ENCODE results near the gene ESPN.

DNA sequence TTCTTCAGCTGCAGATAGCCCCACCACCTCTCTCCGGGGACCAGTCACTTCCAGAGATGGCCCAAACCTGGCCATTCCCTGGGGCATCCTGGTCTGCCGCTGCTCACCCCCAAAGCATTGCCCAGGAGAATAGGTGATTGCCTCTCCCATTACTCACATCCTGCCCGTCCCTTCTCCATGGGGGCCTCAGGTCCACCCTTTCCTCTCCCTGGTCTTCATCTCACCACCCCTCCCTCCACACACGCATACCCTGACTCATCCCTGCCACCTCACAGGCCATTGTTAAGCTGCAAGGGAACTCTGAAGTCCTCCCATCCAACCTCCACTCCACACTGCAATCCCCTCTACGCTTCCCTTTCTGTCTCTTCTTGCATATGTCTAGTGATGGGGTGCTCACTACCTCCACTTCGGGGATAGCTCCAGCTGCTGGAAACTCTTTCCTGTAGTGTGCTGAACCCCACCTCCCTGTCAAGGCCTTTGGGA is 66.9 kb downstream of the ESPN start, which contains the start of gene PLEKHG5:
- TF ChIP-seq, protein P1, sequence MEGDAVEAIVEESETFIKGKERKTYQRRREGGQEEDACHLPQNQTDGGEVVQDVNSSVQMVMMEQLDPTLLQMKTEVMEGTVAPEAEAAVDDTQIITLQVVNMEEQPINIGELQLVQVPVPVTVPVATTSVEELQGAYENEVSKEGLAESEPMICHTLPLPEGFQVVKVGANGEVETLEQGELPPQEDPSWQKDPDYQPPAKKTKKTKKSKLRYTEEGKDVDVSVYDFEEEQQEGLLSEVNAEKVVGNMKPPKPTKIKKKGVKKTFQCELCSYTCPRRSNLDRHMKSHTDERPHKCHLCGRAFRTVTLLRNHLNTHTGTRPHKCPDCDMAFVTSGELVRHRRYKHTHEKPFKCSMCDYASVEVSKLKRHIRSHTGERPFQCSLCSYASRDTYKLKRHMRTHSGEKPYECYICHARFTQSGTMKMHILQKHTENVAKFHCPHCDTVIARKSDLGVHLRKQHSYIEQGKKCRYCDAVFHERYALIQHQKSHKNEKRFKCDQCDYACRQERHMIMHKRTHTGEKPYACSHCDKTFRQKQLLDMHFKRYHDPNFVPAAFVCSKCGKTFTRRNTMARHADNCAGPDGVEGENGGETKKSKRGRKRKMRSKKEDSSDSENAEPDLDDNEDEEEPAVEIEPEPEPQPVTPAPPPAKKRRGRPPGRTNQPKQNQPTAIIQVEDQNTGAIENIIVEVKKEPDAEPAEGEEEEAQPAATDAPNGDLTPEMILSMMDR (IDR thresholded peaks at IDR 0.05) = no peak
- TF ChIP-seq, protein P2, sequence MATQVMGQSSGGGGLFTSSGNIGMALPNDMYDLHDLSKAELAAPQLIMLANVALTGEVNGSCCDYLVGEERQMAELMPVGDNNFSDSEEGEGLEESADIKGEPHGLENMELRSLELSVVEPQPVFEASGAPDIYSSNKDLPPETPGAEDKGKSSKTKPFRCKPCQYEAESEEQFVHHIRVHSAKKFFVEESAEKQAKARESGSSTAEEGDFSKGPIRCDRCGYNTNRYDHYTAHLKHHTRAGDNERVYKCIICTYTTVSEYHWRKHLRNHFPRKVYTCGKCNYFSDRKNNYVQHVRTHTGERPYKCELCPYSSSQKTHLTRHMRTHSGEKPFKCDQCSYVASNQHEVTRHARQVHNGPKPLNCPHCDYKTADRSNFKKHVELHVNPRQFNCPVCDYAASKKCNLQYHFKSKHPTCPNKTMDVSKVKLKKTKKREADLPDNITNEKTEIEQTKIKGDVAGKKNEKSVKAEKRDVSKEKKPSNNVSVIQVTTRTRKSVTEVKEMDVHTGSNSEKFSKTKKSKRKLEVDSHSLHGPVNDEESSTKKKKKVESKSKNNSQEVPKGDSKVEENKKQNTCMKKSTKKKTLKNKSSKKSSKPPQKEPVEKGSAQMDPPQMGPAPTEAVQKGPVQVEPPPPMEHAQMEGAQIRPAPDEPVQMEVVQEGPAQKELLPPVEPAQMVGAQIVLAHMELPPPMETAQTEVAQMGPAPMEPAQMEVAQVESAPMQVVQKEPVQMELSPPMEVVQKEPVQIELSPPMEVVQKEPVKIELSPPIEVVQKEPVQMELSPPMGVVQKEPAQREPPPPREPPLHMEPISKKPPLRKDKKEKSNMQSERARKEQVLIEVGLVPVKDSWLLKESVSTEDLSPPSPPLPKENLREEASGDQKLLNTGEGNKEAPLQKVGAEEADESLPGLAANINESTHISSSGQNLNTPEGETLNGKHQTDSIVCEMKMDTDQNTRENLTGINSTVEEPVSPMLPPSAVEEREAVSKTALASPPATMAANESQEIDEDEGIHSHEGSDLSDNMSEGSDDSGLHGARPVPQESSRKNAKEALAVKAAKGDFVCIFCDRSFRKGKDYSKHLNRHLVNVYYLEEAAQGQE (IDR thresholded peaks at IDR 0.05; ENCODE audit: insufficient read depth in 1 of 2, low read depth in 2 of 2, low read length in 1 of 2) = no peak
- TF ChIP-seq TCF7L2 (IDR thresholded peaks at IDR 0.05; ENCODE audit: low read depth, low read length) (no peak), SIN3A (IDR thresholded peaks at IDR 0.05; ENCODE audit: borderline replicate concordance, insufficient read depth, low read depth, low read length) (no peak), POLR2AphosphoS5 (IDR thresholded peaks at IDR 0.05; ENCODE audit: low read depth, low read length) (no peak)

Data from Panc1 (cell line).